IMR-90 (cell line): ENCODE results near the gene SLC9A6. TPM values are rescaled to one million over a fixed set of nuclear protein-coding genes. Genes with fewer than 3 reads are reported as not detected.

Source experiments
- ATAC-seq: fragments of 200-7000 bp; cut with Tn5 transposase; 2 replicates; pipeline ENCODE4 v1.9.1; 2020; ENCODE audit warnings: low read depth, mild to moderate bottlenecking, moderate library complexity
- BruUV-seq: library from RNA; stranded (reverse); fragments of 400-500 nt; replicated peaks from 2 replicates; lab custom pipeline; 2021; lab: Mats Ljungman, UMichigan
- CTCF ChIA-PET: fragments of 300-600 bp; formaldehyde crosslinking; extraction: SDS; loops from one replicate; lab custom pipeline; 2021; ENCODE audit warnings: antibody characterized with exemption; lab: Yijun Ruan, JAX
- POLR2A ChIA-PET: fragments of 300-600 bp; sonication (Branson Sonifier 250); formaldehyde crosslinking; loops from one replicate; lab custom pipeline; 2022; ENCODE audit warnings: antibody characterized with exemption; ENCODE audit not compliant: unreplicated experiment; lab: Charles Lee
- DNase-seq: peaks from one replicate; pipeline ENCODE4 v3.0.0; 2013
- H2AFZ ChIP-seq: replicated peaks from 2 replicates; pipeline ENCODE3; 2013; ENCODE audit warnings: low read length, mild to moderate bottlenecking; ENCODE audit not compliant: poor library complexity
- H2AK5ac ChIP-seq: 2 replicates; pipeline ENCODE4 v1.6.1; 2013; ENCODE audit warnings: low read depth, low read length, inconsistent platforms
- H2AK9ac ChIP-seq: replicated peaks from 2 replicates; pipeline ENCODE3; 2013; ENCODE audit warnings: mild to moderate bottlenecking, low read depth, low read length, moderate library complexity; ENCODE audit not compliant: poor library complexity
- H2BK120ac ChIP-seq: 2 replicates; pipeline ENCODE4 v1.6.1; 2013; ENCODE audit warnings: low read depth, low read length, inconsistent platforms
- H2BK15ac ChIP-seq: 3 replicates; pipeline ENCODE4 v1.6.1; 2013; ENCODE audit warnings: low read depth, low read length, inconsistent platforms
- H2BK20ac ChIP-seq: 2 replicates; pipeline ENCODE4 v1.6.1; 2013; ENCODE audit warnings: low read depth, mild to moderate bottlenecking, inconsistent platforms, low read length, moderate library complexity
- H2BK5ac ChIP-seq: 2 replicates; pipeline ENCODE4 v1.6.1; 2013; ENCODE audit warnings: mild to moderate bottlenecking, low read depth, low read length, inconsistent platforms; ENCODE audit not compliant: poor library complexity, severe bottlenecking
- H3K14ac ChIP-seq: replicated peaks from 2 replicates; pipeline ENCODE4 v1.6.1; 2013; ENCODE audit warnings: low read depth, low read length, inconsistent platforms
- H3K18ac ChIP-seq: 2 replicates; pipeline ENCODE4 v1.6.1; 2013; ENCODE audit warnings: low read depth, low read length, control low read depth
- H3K23ac ChIP-seq: 2 replicates; pipeline ENCODE4 v1.6.1; 2013; ENCODE audit warnings: low read depth, low read length, inconsistent platforms
- H3K27ac ChIP-seq: 2 replicates; pipeline ENCODE4 v1.5.1; 2013; ENCODE audit warnings: mild to moderate bottlenecking, control low read depth, low read length; ENCODE audit not compliant: insufficient read depth
- H3K27me3 ChIP-seq: 2 replicates; pipeline ENCODE4 v1.6.1; 2013; ENCODE audit warnings: low read length; ENCODE audit not compliant: control insufficient read depth, insufficient read depth
- H3K36me3 ChIP-seq: 2 replicates; pipeline ENCODE4 v1.6.1; 2013; ENCODE audit warnings: low read length, mixed read lengths; ENCODE audit not compliant: control insufficient read depth, insufficient read depth
- H3K4ac ChIP-seq: 2 replicates; pipeline ENCODE4 v1.6.1; 2013; ENCODE audit warnings: low read depth, low read length, inconsistent platforms
- H3K4me1 ChIP-seq: 2 replicates; pipeline ENCODE4 v1.6.1; 2013; ENCODE audit warnings: low read length, mixed read lengths; ENCODE audit not compliant: control insufficient read depth, insufficient read depth
- H3K4me2 ChIP-seq: 2 replicates; pipeline ENCODE4 v1.6.1; 2013; ENCODE audit warnings: low read depth, mild to moderate bottlenecking, control low read depth, low read length, moderate library complexity
- H3K4me3 ChIP-seq: 2 replicates; pipeline ENCODE4 v1.5.1; 2013; ENCODE audit warnings: low read depth, mild to moderate bottlenecking, control low read depth, low read length, moderate library complexity; ENCODE audit not compliant: insufficient read depth
- H3K56ac ChIP-seq: 2 replicates; pipeline ENCODE4 v1.6.1; 2013; ENCODE audit warnings: low read length, inconsistent platforms; ENCODE audit not compliant: insufficient read depth; ENCODE audit errors: extremely low read depth
- H3K79me1 ChIP-seq, 2 experiments: 2 replicates each; pipeline ENCODE4 v1.6.1; 2013; ENCODE audit warnings: low read length in 2 of 2, inconsistent platforms in 1 of 2, low read depth in 1 of 2
- H3K9ac ChIP-seq: 2 replicates; pipeline ENCODE4 v1.6.1; 2013; ENCODE audit warnings: low read depth, low read length, control low read depth
- H3K9me1 ChIP-seq: 2 replicates; pipeline ENCODE4 v1.6.1; 2013; ENCODE audit warnings: low read length, inconsistent platforms; ENCODE audit not compliant: insufficient read depth
- H3K9me3 ChIP-seq: 2 replicates; pipeline ENCODE4 v1.6.1; 2013; ENCODE audit warnings: low read length; ENCODE audit not compliant: control insufficient read depth, insufficient read depth
- H4K20me1 ChIP-seq: 2 replicates; pipeline ENCODE4 v1.6.1; 2013; ENCODE audit warnings: low read length, inconsistent platforms; ENCODE audit not compliant: insufficient read depth
- H4K5ac ChIP-seq: 2 replicates; pipeline ENCODE4 v1.6.1; 2013; ENCODE audit warnings: mild to moderate bottlenecking, low read depth, low read length, control low read depth
- H4K8ac ChIP-seq, 2 experiments: 2 replicates each; pipeline ENCODE4 v1.6.1; 2013; ENCODE audit warnings: low read depth in 2 of 2, low read length in 2 of 2, control low read depth in 1 of 2, inconsistent platforms in 1 of 2
- H4K91ac ChIP-seq: 2 replicates; pipeline ENCODE4 v1.6.1; 2013; ENCODE audit warnings: low read depth, low read length, inconsistent platforms; ENCODE audit not compliant: insufficient read depth
- BHLHE40 ChIP-seq: fragments of 150-350 bp; IDR thresholded peaks from 2 replicates; pipeline ENCODE4 v1.6.1; 2016; ENCODE audit warnings: mild to moderate bottlenecking, low read depth, low read length
- CEBPB ChIP-seq: IDR thresholded peaks from 2 replicates; pipeline ENCODE4 v1.6.1; 2012; ENCODE audit warnings: low read depth, low read length, improper control_type of control experiment
- CHD1 ChIP-seq: IDR thresholded peaks from 2 replicates; pipeline ENCODE4 v1.6.1; 2012; ENCODE audit warnings: low read depth, low read length, improper control_type of control experiment
- FOS ChIP-seq: fragments of 150-350 bp; IDR thresholded peaks from 2 replicates; pipeline ENCODE4 v1.6.1; 2016; ENCODE audit warnings: low read depth, low read length
- MAFK ChIP-seq: IDR thresholded peaks from 2 replicates; pipeline ENCODE4 v1.6.1; 2012; ENCODE audit warnings: low read depth, low read length, improper control_type of control experiment
- MAZ ChIP-seq: IDR thresholded peaks from 2 replicates; pipeline ENCODE4 v1.6.1; 2012; ENCODE audit warnings: low read depth, mild to moderate bottlenecking, low read length, improper control_type of control experiment, moderate library complexity, borderline replicate concordance
- MXI1 ChIP-seq: IDR thresholded peaks from 2 replicates; pipeline ENCODE4 v1.6.1; 2012; ENCODE audit warnings: low read depth, mild to moderate bottlenecking, low read length, moderate library complexity, borderline replicate concordance
- NFE2L2 ChIP-seq: fragments of 150-350 bp; IDR thresholded peaks from 2 replicates; pipeline ENCODE4 v1.6.1; 2016; ENCODE audit warnings: low read depth, mild to moderate bottlenecking, low read length
- POLR2A ChIP-seq: IDR thresholded peaks from 2 replicates; pipeline ENCODE4 v1.6.1; 2012; ENCODE audit warnings: mild to moderate bottlenecking, low read depth, low read length
- RAD21 ChIP-seq: IDR thresholded peaks from 2 replicates; pipeline ENCODE4 v1.6.1; 2012; ENCODE audit warnings: low read length, improper control_type of control experiment
- RCOR1 ChIP-seq: IDR thresholded peaks from 2 replicates; pipeline ENCODE4 v1.6.1; 2012; ENCODE audit warnings: mild to moderate bottlenecking, low read length, improper control_type of control experiment; ENCODE audit not compliant: insufficient replicate concordance
- RFX5 ChIP-seq: IDR thresholded peaks from 2 replicates; pipeline ENCODE4 v1.8.0; 2012; ENCODE audit warnings: low read depth, mild to moderate bottlenecking, low read length, moderate library complexity
- SMC3 ChIP-seq: fragments of 150-350 bp; IDR thresholded peaks from 2 replicates; pipeline ENCODE4 v1.6.1; 2016; ENCODE audit warnings: low read depth, mild to moderate bottlenecking, antibody characterized with exemption, low read length, moderate library complexity
- WGBS, 2 experiments: methylation state at CpG; one replicate each; pipeline versions ENCODE4 v1.1.5 to v1.1.7; 2013; ENCODE audit warnings: missing lambda C conversion rate in 2 of 2; ENCODE audit not compliant: insufficient read length in 1 of 2; ENCODE audit errors: extremely low coverage in 2 of 2; 5-methylcytosine and 5-hydroxymethylcytosine counted together
- dilution Hi-C: fragments of 300-500 bp; cut with HindIII; formaldehyde crosslinking; loops from one replicate; pipeline ENCODE4 v1.14.3; 2018; ENCODE audit warnings: low sequenced_read_pairs; ENCODE audit not compliant: unreplicated experiment
- in situ Hi-C: fragments of 300-500 bp; cut with MboI; formaldehyde crosslinking; loops from 3 replicates; pipeline ENCODE4 v1.14.3; 2019; ENCODE audit warnings: low sequenced_read_pairs, inconsistent platforms, mixed read lengths
- intact Hi-C: fragments of 100-400 bp; cut with micrococcal nuclease; formaldehyde crosslinking; loops from 2 replicates; pipeline ENCODE4 v1.10.0; 2022
- polyA plus RNA-seq, 3 experiments: library from polyadenylated mRNA; depleted of rRNA; stranded (reverse); fragments of >200 nt; gene quantifications; 2 replicates each; pipeline ENCODE4 v1.2.3, GENCODE V29; 2012; ENCODE audit warnings: low replicate concordance in 1 of 3
- total RNA-seq: library from RNA; depleted of rRNA; stranded (reverse); fragments of >200 nt; gene quantifications from 2 replicates; pipeline ENCODE4 v1.2.3, GENCODE V29; 2012
- TF ChIP-seq, protein P1 (sequence below): fragments of 150-350 bp; IDR thresholded peaks from 2 replicates; pipeline ENCODE4 v1.6.1; 2016; ENCODE audit warnings: low read depth, mild to moderate bottlenecking, low read length, moderate library complexity, borderline replicate concordance
- TF ChIP-seq, protein P2 (sequence below): fragments of 150-350 bp; IDR thresholded peaks from 2 replicates; pipeline ENCODE4 v1.6.1; 2017; ENCODE audit warnings: mild to moderate bottlenecking, antibody characterized with exemption, low read length, low read depth
- TF ChIP-seq, protein P3 (sequence below): conservative IDR thresholded peaks from 2 replicates; pipeline ENCODE4 v1.5.1; 2012; ENCODE audit warnings: mild to moderate bottlenecking, low read depth, low read length, improper control_type of control experiment

Gene SLC9A6
- total and polyA plus RNA-seq, 2 of the 4 experiments (the other 2 are of a cell fraction), result 6.9 to 19.0 TPM

DNA sequence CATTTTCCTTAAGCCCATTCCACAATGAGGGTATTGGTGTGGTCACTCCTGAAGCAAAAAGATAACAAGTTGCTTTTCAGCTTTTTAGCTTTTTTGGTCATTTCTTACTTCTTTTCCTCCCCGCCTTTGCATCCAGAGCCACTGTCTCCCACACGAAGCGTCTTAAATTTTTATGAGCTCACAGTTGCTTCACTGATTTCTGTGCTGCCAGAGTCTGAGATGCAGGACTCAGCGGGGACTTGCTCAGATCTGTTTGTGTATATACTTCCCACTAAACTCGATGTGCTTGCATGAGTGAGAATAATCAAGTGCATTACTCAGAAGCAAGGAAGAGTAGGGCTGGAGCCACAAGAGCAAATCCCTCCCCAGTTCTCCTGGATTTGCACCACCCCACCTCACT is 81.9 kb downstream of the SLC9A6 start:
- no peak overlapping the region for H3K9ac ChIP-seq
- H3K23ac ChIP-seq, result no peak overlapping the region
- 60% methylated on average over 1 of the region's 5 CpGs; no CpG with 5 or more reads in 1 of the 2 experiments for whole genome bisulfite sequencing, 2 experiments
- no peaks in the 10 kb centered on the region for H3K9me1 ChIP-seq
- H3K79me1 ChIP-seq, result no peaks in the 10 kb centered on the region
- no peak overlapping the region for H2AK9ac ChIP-seq
- TF ChIP-seq MXI1 (no peak), POLR2A (no peak), BHLHE40 (no peak), MAZ (no peak), SMC3 (no peak), RCOR1 (no peak), MAFK (no peak), RFX5 (no peak), NFE2L2 (no peak), RAD21 (no peak), FOS (no peak), CHD1 (no peak), CEBPB (no peak)
- TF ChIP-seq, protein P1, sequence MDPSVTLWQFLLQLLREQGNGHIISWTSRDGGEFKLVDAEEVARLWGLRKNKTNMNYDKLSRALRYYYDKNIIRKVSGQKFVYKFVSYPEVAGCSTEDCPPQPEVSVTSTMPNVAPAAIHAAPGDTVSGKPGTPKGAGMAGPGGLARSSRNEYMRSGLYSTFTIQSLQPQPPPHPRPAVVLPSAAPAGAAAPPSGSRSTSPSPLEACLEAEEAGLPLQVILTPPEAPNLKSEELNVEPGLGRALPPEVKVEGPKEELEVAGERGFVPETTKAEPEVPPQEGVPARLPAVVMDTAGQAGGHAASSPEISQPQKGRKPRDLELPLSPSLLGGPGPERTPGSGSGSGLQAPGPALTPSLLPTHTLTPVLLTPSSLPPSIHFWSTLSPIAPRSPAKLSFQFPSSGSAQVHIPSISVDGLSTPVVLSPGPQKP, result no peak
- TF ChIP-seq, protein P2, sequence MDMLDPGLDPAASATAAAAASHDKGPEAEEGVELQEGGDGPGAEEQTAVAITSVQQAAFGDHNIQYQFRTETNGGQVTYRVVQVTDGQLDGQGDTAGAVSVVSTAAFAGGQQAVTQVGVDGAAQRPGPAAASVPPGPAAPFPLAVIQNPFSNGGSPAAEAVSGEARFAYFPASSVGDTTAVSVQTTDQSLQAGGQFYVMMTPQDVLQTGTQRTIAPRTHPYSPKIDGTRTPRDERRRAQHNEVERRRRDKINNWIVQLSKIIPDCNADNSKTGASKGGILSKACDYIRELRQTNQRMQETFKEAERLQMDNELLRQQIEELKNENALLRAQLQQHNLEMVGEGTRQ, result no peak
- TF ChIP-seq, protein P3, sequence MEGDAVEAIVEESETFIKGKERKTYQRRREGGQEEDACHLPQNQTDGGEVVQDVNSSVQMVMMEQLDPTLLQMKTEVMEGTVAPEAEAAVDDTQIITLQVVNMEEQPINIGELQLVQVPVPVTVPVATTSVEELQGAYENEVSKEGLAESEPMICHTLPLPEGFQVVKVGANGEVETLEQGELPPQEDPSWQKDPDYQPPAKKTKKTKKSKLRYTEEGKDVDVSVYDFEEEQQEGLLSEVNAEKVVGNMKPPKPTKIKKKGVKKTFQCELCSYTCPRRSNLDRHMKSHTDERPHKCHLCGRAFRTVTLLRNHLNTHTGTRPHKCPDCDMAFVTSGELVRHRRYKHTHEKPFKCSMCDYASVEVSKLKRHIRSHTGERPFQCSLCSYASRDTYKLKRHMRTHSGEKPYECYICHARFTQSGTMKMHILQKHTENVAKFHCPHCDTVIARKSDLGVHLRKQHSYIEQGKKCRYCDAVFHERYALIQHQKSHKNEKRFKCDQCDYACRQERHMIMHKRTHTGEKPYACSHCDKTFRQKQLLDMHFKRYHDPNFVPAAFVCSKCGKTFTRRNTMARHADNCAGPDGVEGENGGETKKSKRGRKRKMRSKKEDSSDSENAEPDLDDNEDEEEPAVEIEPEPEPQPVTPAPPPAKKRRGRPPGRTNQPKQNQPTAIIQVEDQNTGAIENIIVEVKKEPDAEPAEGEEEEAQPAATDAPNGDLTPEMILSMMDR, result no peak
- POLR2A ChIA-PET, result no interaction called here
- peaks cover 4% of the 10 kb centered on the region; the same call in 1 of the 2 replicates for H3K4me1 ChIP-seq
- peaks cover 5% of the 10 kb centered on the region for H3K27me3 ChIP-seq
- no peak overlapping the region for H3K4me2 ChIP-seq
- H3K4ac ChIP-seq, result no peak overlapping the region
- no peak overlapping the region for H3K27ac ChIP-seq
- intact Hi-C loops (no loop called here), dilution Hi-C loops (no loop called here), in situ Hi-C loops (no loop called here)
- no TSS peak for BruUV-seq
- no peak overlapping the region for H2BK20ac ChIP-seq
- no peak overlapping the region for H3K18ac ChIP-seq
- no peaks in the 10 kb centered on the region for H3K36me3 ChIP-seq
- no peak overlapping the region for H4K91ac ChIP-seq
- H3K14ac ChIP-seq, result no peak overlapping the region
- CTCF ChIA-PET, result no interaction called here
- H2BK5ac ChIP-seq, result no peak overlapping the region
- H2AFZ ChIP-seq, result no peak overlapping the region
- H2AK5ac ChIP-seq, result no peak overlapping the region
- DNase-seq (no peak), ATAC-seq (no peak; the same call in 1 of the 2 replicates)
- no peak overlapping the region for H2BK120ac ChIP-seq
- no peak overlapping the region for H4K8ac ChIP-seq
- no peak overlapping the region for H3K56ac ChIP-seq
- H2BK15ac ChIP-seq, result no peak overlapping the region
- no peaks in the 10 kb centered on the region for H4K20me1 ChIP-seq
- H4K5ac ChIP-seq, result no peak overlapping the region
- H3K4me3 ChIP-seq, result no peak overlapping the region
- no peaks in the 10 kb centered on the region for H3K9me3 ChIP-seq
